HEK293 (cell line): ENCODE results near the gene XRN1.

Source experiments
- TCF7L2 ChIP-seq: IDR thresholded peaks from 2 replicates; pipeline ENCODE4 v1.6.1; 2011; ENCODE audit warnings: low read depth, mild to moderate bottlenecking, inconsistent platforms, low read length, moderate library complexity, borderline replicate concordance
- ZBTB8A ChIP-seq: fragments of 450-650 bp; formaldehyde crosslinking; IDR thresholded peaks from 2 replicates; pipeline ENCODE4 v1.5.1; 2016; ENCODE audit warnings: missing biosample characterization, missing genetic modification characterization
- ZNF747 ChIP-seq: fragments of 450-650 bp; formaldehyde crosslinking; IDR thresholded peaks from 2 replicates; pipeline ENCODE4 v1.5.1; 2016; ENCODE audit warnings: missing biosample characterization, missing genetic modification characterization
- ZSCAN30 ChIP-seq: fragments of 450-650 bp; IDR thresholded peaks from 2 replicates; pipeline ENCODE4 v1.5.1; 2018; ENCODE audit warnings: missing biosample characterization, mild to moderate bottlenecking, missing genetic modification characterization, moderate library complexity
- TF ChIP-seq, protein P1 (sequence below): fragments of 450-650 bp; formaldehyde crosslinking; IDR thresholded peaks from 2 replicates; pipeline ENCODE4 v1.5.1; 2016; ENCODE audit warnings: missing biosample characterization, missing genetic modification characterization

DNA sequence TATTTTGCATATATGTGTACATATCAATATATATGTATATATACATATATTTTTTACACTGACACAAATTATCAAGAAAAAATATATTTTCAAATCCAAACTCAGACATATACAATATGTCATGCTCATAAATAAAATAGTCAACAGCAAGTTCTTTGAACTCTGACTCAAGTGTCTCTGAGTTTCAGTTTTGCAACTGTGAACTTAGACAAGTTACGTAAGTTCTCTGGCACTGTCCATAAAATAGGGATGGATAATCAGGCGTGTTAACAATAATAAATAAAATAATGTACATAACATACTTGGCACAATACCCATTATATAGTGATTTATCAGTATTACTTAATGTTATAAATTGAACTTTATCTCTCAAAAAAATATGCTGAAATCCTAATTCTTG lies 12.1 kb upstream of the XRN1 start:
- TF ChIP-seq TCF7L2, result no peak
- no peak for TF ChIP-seq ZSCAN30 (tag by site-specific recombination)
- no peak for TF ChIP-seq ZBTB8A (tag by site-specific recombination)
- no peak for TF ChIP-seq ZNF747
- TF ChIP-seq, protein P1, sequence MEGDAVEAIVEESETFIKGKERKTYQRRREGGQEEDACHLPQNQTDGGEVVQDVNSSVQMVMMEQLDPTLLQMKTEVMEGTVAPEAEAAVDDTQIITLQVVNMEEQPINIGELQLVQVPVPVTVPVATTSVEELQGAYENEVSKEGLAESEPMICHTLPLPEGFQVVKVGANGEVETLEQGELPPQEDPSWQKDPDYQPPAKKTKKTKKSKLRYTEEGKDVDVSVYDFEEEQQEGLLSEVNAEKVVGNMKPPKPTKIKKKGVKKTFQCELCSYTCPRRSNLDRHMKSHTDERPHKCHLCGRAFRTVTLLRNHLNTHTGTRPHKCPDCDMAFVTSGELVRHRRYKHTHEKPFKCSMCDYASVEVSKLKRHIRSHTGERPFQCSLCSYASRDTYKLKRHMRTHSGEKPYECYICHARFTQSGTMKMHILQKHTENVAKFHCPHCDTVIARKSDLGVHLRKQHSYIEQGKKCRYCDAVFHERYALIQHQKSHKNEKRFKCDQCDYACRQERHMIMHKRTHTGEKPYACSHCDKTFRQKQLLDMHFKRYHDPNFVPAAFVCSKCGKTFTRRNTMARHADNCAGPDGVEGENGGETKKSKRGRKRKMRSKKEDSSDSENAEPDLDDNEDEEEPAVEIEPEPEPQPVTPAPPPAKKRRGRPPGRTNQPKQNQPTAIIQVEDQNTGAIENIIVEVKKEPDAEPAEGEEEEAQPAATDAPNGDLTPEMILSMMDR (tag by site-specific recombination), result no peak
